Measurements from ENCODE around the gene MYL11.
"Not testable (repeated sequence)": the region's sequence is repeated elsewhere in the genome, so short reads cannot be mapped to it uniquely, and the experiment has no call there.

Gene MYL11

GRCh38 chr16:30342751-30343490 is 31.7 kb upstream of the MYL11 start:
- no peak overlapping the region for H3K4me3 ChIP-seq (ENCODE audit: low read length)
- no peak for DNase-seq (ENCODE audit: low read depth)
- TF ChIP-seq CTCF (IDR thresholded peaks at IDR 0.05; ENCODE audit: insufficient read depth, low read depth, low read length, missing control alignments) = no peak

GRCh38 chr16:30343491-30343820 is 31.1 kb upstream of the MYL11 start:
- H3K4me3 ChIP-seq (ENCODE audit: low read length); DNase-seq (ENCODE audit: low read depth): not testable (repeated sequence)

GRCh38 chr16:30346286-30346685 is 28.3 kb upstream of the MYL11 start:
- no peak for DNase-seq (ENCODE audit: low read depth)
- TF ChIP-seq CTCF (IDR thresholded peaks at IDR 0.05; ENCODE audit: insufficient read depth, low read depth, low read length, missing control alignments) = no peak
- H3K4me3 ChIP-seq (ENCODE audit: low read length) = no peak overlapping the region

GRCh38 chr16:30348113-30348512 is 26.5 kb upstream of the MYL11 start:
- no peak for DNase-seq (ENCODE audit: low read depth)
- no peak overlapping the region for H3K4me3 ChIP-seq (ENCODE audit: low read length)
- no peak for TF ChIP-seq CTCF (IDR thresholded peaks at IDR 0.05; ENCODE audit: insufficient read depth, low read depth, low read length, missing control alignments)

GRCh38 chr16:30348929-30349328 is 25.7 kb upstream of the MYL11 start:
- no peak for DNase-seq (ENCODE audit: low read depth)
- no peak overlapping the region for H3K4me3 ChIP-seq (ENCODE audit: low read length)
- no peak for TF ChIP-seq CTCF (IDR thresholded peaks at IDR 0.05; ENCODE audit: insufficient read depth, low read depth, low read length, missing control alignments)

DNA sequence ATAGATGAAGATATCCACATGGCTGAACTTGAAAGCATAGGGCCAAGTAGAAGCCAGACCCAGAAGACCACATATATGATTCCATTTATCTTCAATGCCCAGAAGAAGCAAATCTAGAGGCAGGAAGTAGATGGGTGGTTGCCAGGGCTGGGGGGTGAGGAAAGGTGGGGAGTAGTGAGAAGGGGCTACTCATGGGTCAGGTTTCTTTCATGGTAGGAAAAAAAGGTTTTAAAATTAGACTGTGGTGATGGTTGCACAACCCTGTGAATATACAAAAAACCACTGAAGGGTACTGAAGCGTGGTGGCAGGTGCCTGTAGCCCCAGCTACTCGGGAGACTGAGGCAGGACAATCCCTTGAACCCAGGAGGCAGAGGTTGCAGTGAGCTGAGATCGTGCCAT is 24.9 kb upstream of the MYL11 start:
- DNase-seq (ENCODE audit: low read depth) = no peak
- TF ChIP-seq CTCF (IDR thresholded peaks at IDR 0.05; ENCODE audit: insufficient read depth, low read depth, low read length, missing control alignments) = no peak
- H3K4me3 ChIP-seq (ENCODE audit: low read length) = no peak overlapping the region

GRCh38 chr16:30350134-30350871 is 24.3 kb upstream of the MYL11 start:
- no peak for DNase-seq (ENCODE audit: low read depth)
- no peak overlapping the region for H3K4me3 ChIP-seq (ENCODE audit: low read length)
- no peak for TF ChIP-seq CTCF (IDR thresholded peaks at IDR 0.05; ENCODE audit: insufficient read depth, low read depth, low read length, missing control alignments)

Measured in epithelial cell of esophagus (primary cell).